Measurements from ENCODE around the gene SIAH3. TPM values are rescaled to one million over a fixed set of nuclear protein-coding genes. Genes with fewer than 3 reads are reported as not detected.

Gene SIAH3
- total RNA-seq, 2 donors from 2014 or later = not detected

DNA sequence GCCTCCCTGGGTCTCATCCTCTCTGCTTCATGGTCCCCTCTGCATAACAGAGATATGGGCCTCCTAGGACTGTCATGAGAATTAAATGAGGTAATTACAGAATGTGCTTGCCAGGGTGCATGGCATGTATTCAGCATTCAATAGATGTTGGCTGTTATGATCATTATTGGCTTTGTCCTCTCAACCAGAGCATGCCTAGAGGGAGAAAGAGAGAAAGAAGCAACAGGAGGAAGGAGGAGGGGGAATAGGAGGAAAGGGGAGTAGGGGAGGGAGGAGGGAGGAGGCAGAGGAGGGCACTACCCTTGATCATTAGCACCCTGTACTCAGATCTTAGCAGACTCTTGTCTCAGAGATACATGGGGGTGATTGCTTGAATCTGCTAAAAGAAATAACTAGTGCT is 41.0 kb upstream of the SIAH3 start:
- Histone ChIP-seq H3K4me3 (no peak overlapping the region), H3K4me1 (ENCODE audit: control insufficient read depth in 1 of 2, low read depth in 2 of 2) (no peaks in the 10 kb centered on the region), H3K27ac (no peak overlapping the region), H3K27me3 (replicated peaks; ENCODE audit: insufficient read depth) (no peaks in the 10 kb centered on the region), H3K9me3 (no peaks in the 10 kb centered on the region), H3K36me3 (no peaks in the 10 kb centered on the region)
- no peak for DNase-seq (ENCODE audit: low spot score)
- no peak for ATAC-seq (ENCODE audit: insufficient number of reproducible peaks, low FRiP score, low read depth)
- no peak for TF ChIP-seq CTCF (IDR thresholded peaks at IDR 0.05)

GRCh38 chr13:45889590-45890243 is 38.2 kb upstream of the SIAH3 start:
- Histone ChIP-seq H3K9me3 (no peaks in the 10 kb centered on the region), H3K4me3 (no peak overlapping the region), H3K27ac (no peak overlapping the region), H3K27me3 (replicated peaks; ENCODE audit: insufficient read depth) (no peaks in the 10 kb centered on the region), H3K4me1 (ENCODE audit: control insufficient read depth in 1 of 2, low read depth in 2 of 2) (no peaks in the 10 kb centered on the region), H3K36me3 (no peaks in the 10 kb centered on the region)
- ATAC-seq (ENCODE audit: insufficient number of reproducible peaks, low FRiP score, low read depth) (no peak), DNase-seq (ENCODE audit: low spot score) (no peak)
- TF ChIP-seq CTCF (IDR thresholded peaks at IDR 0.05) = no peak

DNA sequence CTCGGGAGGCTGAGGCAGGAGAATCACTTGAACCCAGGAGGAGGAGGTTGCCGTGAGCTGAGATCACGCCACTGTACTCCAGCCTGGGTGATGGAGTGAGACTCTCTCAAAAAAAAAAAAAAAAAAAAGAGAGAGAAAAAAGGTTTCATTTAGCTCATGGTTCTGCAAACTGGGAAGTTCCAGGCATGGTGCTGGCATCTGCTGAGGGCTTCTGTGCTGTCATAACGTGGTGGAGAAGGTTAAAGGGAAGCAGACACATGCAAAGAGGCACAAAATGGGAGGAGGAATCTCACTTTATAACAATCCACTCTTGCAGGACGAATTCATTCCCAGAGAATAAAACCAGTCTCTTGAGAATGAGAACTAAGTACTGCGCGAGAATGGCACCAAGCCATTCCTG is 34.9 kb upstream of the SIAH3 start:
- no peaks in the 10 kb centered on the region for H3K27me3 ChIP-seq (replicated peaks; ENCODE audit: insufficient read depth)
- no peaks in the 10 kb centered on the region for H3K9me3 ChIP-seq
- no peak overlapping the region for H3K27ac ChIP-seq
- TF ChIP-seq CTCF (IDR thresholded peaks at IDR 0.05) = no peak
- no peaks in the 10 kb centered on the region for H3K36me3 ChIP-seq
- no peak overlapping the region for H3K4me3 ChIP-seq
- H3K4me1 ChIP-seq (ENCODE audit: control insufficient read depth in 1 of 2, low read depth in 2 of 2) = no peaks in the 10 kb centered on the region
- DNase-seq (ENCODE audit: low spot score) (no peak), ATAC-seq (ENCODE audit: insufficient number of reproducible peaks, low FRiP score, low read depth) (no peak)

DNA sequence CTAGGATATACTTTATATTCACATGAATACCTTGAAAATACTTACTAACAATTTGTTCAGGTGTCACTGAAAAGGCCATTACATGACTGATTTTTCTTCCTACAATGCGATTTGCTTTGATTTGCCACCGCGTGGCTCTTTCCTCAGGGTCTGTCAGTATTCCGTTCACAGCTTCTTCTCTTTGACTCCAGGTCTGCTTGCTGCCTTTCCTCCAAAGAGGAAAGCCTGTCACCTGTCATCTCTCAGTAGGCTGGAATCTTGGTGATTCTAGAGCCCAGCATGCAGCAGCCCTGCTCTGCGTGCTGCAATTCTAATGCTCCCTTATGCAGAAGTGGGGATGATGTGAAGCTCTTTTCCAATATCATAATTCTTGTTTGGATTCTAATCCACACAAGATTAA is 33.6 kb upstream of the SIAH3 start:
- no peak overlapping the region for H3K4me3 ChIP-seq

DNA sequence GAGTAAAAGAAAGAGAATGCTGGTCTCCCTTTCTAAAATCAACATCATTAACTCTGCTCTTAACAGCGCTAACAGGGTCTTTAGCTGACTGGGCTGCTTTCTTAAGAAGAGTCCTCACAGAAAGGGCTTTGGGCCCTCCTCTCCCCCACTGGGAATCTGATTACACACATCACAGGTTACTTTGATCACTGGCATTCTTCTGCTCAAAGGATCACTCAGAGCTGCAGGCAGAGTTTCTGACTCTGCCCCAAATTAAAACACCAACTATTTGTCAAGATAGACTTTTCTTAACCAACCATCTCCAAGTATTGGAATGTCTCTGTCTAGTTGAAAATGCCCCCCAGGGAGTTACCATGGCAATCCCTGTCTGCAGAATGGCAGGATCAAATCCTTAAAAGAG is 31.1 kb upstream of the SIAH3 start:
- H3K4me3 ChIP-seq = no peak overlapping the region
- no peak overlapping the region for H3K27ac ChIP-seq
- no peaks in the 10 kb centered on the region for H3K27me3 ChIP-seq (replicated peaks; ENCODE audit: insufficient read depth)
- no peaks in the 10 kb centered on the region for H3K36me3 ChIP-seq
- no peaks in the 10 kb centered on the region for H3K4me1 ChIP-seq (ENCODE audit: control insufficient read depth in 1 of 2, low read depth in 2 of 2)
- no peaks in the 10 kb centered on the region for H3K9me3 ChIP-seq
- ATAC-seq (ENCODE audit: insufficient number of reproducible peaks, low FRiP score, low read depth) (no peak), DNase-seq (ENCODE audit: low spot score) (no peak)
- TF ChIP-seq CTCF (IDR thresholded peaks at IDR 0.05) = no peak

More for the DNA sequence above, 33.6 kb upstream of the SIAH3 start:
- TF ChIP-seq CTCF (IDR thresholded peaks at IDR 0.05) = no peak
- Histone ChIP-seq H3K27ac (no peak overlapping the region), H3K4me1 (ENCODE audit: control insufficient read depth in 1 of 2, low read depth in 2 of 2) (no peaks in the 10 kb centered on the region), H3K9me3 (no peaks in the 10 kb centered on the region), H3K27me3 (replicated peaks; ENCODE audit: insufficient read depth) (no peaks in the 10 kb centered on the region), H3K36me3 (no peaks in the 10 kb centered on the region)
- no peak for DNase-seq (ENCODE audit: low spot score)
- ATAC-seq (ENCODE audit: insufficient number of reproducible peaks, low FRiP score, low read depth) = no peak

Measured in thoracic aorta (tissue), 2 donors.